Activated T-cell treated with anti-CD3 and anti-CD28 coated beads, Interleukin-2, amount 50 U/mL, for 1 hour (primary cell): ENCODE measurements around the gene ATF4.
A peak's percentile ranks its signal among the peaks of the same experiment; 100 is the strongest.

Experiments used
- DNase-seq: peaks from one replicate; pipeline ENCODE4 v3.0.0-alpha.2; 2020

ATF4 gene

GRCh38 chr22:39562839-39563489, 42.6 kb downstream of the ATF4 start:
- DNase-seq: no peak

DNA sequence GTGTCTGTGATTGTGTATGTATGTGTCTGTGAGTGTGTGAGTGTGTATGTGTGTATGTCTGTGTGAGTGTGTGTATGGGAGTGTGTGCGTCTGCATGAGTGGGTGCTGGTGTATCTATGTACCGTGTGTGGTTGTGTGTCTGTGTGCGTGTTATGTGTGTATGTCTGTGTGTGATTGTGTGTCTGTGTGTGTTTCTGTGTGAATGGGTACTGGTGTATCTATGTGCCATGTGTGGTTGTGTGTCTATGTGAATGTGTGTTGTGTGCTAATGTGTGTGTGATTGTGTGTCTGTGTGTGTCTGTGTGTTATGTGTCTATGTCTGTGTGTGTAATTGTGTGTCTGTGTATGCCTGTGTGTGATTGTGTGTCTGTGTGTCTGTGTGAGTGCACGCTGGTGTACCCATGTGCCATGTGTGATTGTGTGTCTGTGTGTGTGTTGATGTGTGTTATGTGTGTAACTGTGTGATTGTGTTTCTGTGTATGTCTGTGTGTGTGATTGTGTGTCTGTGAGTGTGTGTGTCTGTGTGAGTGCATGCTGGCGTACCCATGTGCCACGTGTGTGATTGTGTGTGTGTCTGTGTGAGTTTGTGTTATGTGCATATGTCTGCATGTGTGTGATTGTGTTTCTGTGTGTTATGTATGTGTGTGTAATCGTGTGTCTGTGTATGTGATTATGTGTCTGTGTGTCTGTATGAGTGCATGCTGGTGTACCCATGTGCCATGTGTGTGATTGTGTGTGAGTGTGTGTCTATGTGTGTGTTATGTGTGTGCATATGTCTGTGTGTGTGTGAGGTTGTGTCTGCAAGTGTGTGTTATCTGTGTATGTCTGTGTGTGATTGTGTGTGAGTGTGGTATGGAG, 43.4 kb downstream of the ATF4 start:
- no peak for DNase-seq

GRCh38 chr22:39565414-39565944, 45.1 kb downstream of the ATF4 start:
- no peak for DNase-seq

DNA sequence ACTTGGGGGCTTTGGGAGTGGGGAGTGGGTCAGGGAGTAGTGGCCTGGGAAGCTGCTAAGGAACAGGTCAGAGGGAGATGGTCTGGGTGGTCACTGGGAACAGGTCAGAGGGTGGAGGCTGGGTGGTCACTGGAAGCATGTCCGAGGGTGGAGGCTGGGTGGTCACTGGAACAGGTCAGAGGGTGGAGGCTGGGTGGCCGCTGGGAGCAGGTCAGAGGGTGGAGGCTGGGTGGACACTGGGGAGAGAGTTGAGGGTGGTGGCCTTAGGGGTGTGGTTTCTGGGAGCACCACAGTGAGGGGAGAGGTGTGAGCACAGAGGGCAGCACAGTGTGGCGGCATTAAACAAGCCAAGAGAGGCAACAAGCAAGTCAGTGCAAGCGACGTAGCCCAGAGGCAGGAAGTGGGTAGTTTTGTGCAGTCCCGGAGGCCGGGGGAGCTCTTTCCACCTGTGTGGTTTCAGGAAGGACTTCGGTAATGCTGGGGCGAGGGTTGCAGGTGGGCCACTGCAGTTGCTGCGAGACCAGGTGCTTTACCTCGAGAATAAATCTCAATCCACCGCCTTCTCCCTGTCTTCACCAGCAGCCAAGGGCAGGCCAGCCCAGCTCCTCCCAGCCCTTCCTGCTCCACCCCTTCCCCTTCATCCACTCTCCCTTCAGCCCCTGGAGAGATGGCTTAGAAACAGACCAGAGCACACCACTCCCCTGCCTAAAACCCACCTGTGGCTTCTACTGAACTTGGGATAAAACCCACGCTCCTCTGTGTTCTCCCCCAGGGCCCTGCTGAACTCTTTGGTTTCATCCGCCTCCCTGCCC, 47.0 kb downstream of the ATF4 start:
- DNase-seq: peak; percentile 49

DNA sequence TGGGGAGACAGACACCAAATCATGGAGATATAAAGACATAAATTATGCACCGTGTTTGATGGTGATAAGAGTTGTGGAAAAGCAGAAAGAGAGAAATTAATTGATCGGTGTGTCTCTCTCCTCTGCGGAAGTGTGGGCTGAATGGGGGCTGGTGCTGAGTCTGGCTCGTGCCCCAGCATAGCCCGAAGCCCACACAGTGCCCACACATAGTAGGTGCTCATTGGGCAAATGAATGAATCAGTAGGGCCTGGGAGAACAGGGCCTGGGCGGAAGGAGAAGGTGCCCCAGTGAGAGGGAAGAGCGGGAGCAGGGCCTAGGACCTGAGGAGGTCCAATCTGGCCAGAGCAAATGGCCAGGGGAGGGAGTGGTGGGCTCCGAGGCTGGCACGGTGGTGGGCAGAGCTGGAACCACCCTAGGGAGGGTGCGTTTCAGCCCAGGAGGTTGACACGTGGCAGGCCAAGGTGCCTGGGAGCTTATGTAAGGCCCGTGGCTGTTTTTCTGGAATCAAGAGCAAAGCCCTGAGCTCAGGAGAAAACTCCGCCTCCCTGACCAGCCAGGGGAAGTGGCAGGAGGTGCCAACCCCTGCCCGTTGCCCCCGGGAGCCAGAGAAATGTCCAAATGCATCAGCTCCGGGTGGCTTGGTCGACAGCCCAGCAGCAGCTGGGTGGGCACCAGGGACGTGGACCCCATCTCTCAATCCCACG, 48.1 kb downstream of the ATF4 start:
- no peak for DNase-seq

- DNase-seq: no peak
Measured at GRCh38 chr22:39569066-39569465, 48.7 kb downstream of the ATF4 start.

- DNase-seq: no peak
Measured at GRCh38 chr22:39570226-39570625, 49.9 kb downstream of the ATF4 start.

GRCh38 chr22:39570665-39571064, 50.3 kb downstream of the ATF4 start, which contains the start of gene CACNA1I:
Gene CACNA1I, plus strand, starts transcription at chr22:39570753. Its CDS starts 0 bp downstream, at chr22:39570753.
- DNase-seq: no peak

DNA sequence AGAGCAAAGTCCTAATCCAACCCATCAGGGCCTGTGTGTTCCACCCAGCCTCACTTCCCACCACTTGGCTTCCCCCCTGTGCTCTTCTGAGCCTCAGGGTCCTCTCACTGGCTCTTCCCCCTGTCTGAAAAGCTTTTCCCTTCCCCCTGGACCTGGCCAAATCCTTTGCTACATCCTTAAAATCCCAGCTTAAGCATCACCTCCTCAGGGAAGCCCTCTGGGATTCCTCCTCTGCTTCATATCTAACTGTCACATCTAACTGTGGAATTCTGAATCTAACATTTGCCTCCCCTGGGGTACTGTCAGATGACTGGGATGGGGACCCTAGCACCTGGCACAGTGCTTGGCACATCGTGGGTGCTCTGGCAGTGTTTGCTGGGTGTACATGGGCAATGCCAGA, 51.2 kb downstream of the ATF4 start:
- DNase-seq: no peak
